HG03565 (cell line): ENCODE data around the gene EHMT1.

Source experiments
- ATAC-seq: cut with Tn5 transposase; IDR thresholded peaks from one replicate; pipeline ENCODE4 v1.9.1; 2021; ENCODE audit warnings: mild to moderate bottlenecking, moderate library complexity; ENCODE audit not compliant: unreplicated experiment

EHMT1 gene

DNA sequence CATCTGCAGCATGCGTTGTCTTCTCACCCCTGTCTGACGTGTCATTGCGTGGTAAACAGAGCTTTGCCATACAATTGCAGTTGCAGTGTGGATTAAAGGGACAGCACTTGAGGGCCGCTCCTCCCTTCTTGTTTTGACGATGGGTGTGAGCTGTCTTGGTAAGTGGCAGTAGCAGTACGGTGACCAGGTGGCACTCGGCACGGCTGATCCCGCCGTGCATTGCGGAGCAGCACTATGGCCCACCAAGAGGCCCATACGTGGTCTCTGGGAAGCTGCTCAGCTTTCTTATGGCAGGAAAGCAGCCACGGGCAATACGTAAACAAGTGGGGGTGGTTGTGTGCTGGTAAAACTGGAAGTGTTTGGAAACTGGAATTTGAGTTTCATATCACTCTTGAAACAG, 25.1 kb downstream of the EHMT1 start:
- no peak for ATAC-seq

- no peak for ATAC-seq
These were observed 26.4 kb downstream of the EHMT1 start for GRCh38 chr9:137645211-137645610.

GRCh38 chr9:137646341-137646740, 27.5 kb downstream of the EHMT1 start:
- no peak for ATAC-seq

DNA sequence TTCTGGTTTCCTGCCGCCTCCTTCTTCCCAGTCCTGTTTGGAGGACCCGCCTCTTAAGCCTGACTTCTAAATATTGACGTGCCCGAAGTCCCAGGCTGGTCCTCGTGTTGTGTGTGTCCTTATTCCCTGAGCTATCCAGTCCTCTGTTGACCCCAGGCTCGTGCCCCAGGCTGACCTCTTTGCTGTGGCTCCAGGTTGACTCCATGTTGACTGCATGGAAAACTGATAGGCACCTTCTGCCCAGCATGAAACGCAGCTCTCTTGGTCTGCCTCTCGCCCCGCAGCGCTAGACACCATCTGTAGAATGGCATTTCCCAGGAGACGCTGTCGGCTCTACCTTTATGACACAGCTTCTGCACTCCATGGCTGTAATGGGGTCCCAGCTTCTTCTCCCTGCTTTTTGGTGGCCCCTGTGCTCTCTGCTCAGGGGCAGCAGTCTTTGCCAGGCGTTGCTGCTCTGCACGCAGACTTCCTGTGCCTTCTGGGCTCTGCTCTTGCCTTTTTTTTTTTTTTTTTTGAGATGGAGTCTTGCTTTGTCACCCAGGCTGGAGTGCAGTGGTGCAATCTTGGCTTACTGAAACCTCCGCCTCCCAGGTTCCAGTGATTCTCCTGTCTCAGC, 28.4 kb downstream of the EHMT1 start:
- ATAC-seq, result no peak

DNA sequence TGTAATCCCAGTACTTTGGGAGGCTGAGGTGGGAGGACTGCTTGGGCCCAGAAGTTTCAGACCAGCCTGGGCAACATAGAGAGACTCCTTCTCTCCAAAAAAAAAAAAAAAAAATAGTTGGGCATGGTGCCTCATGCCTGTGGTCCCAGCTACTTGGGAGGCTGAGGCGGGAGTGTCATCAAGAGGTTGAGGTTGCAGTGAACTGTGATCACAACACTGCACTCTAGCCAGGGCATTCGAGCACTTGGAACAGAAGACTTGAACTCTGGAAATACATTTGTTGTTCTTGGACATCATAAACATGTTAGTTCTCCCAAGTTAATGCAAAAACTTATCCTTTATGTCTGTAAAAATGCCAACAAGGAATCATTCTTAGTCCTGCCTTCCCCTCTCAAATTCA, 29.6 kb downstream of the EHMT1 start:
- ATAC-seq, result no peak

- no peak for ATAC-seq
These were observed 30.7 kb downstream of the EHMT1 start for GRCh38 chr9:137649553-137649952.

GRCh38 chr9:137650259-137650658, 31.5 kb downstream of the EHMT1 start:
- ATAC-seq, result no peak

DNA sequence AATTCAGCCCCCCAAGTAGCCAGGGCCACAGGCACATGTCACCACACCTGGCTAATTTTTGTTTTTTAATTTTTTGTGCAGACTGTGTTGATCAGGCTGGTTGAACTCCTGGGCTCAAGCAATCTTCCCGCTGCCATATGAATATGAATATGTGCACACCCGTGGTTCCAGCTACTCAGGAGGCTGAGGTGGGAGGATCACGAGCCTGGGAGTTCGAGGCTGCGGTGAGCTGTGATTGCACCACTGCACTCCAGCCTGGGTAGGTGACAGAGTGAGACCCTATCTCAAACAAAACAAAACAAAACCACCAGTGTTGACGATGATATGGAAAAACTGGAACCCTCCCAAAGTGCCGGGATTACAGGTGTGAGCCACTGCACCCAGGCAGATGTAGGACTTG, 32.0 kb downstream of the EHMT1 start:
- no peak for ATAC-seq

GRCh38 chr9:137656416-137656815, 37.6 kb downstream of the EHMT1 start:
- no peak for ATAC-seq

DNA sequence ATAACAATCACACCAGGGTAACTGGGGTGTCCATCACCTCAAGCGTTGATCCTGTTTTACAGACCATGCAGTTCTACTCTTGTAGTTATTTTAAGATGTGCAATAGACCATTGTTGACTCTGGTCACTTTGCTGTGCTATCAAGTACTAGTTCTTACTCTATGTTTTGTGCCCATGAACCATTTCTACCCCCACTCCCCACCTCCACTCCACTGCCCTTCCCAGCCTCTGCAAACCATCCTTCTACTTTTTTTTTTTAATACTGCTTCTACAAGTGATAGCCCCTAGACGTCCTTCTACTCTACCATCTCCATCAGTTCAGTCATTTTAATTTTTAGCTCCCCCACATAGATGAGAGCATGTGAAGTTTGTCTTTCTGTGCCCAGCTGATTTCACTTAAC, 38.8 kb downstream of the EHMT1 start:
- no peak for ATAC-seq

- ATAC-seq, result no peak
These were observed 40.0 kb downstream of the EHMT1 start for GRCh38 chr9:137658781-137659180.

DNA sequence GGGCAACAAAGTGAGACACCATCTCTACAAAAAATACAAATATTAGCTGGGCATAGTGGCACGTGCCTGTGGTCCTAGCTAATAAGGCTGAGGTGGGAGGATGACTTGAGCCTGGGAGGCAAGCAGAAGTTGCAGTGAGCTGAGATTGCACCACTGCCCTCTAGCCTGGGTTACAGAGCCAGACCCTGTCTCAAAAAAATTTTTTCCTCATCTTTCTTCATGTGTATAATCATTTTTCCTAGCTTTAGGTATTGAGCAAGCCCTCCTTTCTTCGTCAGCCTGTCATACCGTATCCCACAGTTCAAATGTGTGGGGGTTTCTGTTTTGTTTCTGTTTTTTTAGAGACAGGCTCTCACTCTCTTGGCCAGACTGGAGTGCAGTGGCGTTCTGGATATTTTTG, 41.3 kb downstream of the EHMT1 start:
- ATAC-seq, result no peak

- ATAC-seq, result no peak
These were observed 44.8 kb downstream of the EHMT1 start for GRCh38 chr9:137663584-137663983.

DNA sequence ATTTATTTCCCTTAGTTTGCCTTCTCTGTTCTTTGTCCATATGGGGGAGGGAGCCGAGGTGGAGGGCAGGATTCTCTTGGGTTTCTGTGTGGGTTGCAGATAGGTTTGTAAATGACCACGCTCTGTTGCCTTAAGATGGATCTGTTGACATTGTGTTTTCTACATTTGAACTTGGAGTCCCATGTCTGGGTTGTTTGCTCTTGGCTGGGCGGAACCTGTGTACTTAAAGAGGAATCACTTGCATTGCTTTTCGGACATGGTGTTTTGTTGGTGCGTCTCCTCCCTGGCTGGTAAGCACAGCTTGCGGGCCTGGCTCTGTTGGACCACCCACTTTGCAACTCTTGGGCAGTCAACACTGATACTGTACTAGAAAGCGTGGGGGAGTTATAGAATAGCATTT, 45.9 kb downstream of the EHMT1 start:
- no peak for ATAC-seq

GRCh38 chr9:137665226-137665625, 46.4 kb downstream of the EHMT1 start:
- ATAC-seq, result no peak

GRCh38 chr9:137665697-137666512, 47.1 kb downstream of the EHMT1 start:
- no peak for ATAC-seq

DNA sequence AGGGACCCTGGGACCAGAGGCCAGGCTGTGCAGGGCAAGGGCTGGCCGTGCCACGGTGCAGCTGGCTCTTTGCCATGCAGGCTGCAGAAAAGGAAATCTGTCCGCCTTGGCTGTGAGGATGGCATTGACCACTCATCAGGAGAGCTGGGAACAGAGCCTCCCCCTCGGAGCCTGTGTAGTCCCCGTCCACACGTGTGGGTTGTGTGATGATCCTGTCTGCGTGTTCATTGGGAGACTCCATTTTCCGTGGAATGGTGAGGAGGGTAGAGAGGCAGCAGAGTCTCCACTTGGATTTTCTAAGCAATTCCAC, 47.7 kb downstream of the EHMT1 start:
- ATAC-seq, result no peak

DNA sequence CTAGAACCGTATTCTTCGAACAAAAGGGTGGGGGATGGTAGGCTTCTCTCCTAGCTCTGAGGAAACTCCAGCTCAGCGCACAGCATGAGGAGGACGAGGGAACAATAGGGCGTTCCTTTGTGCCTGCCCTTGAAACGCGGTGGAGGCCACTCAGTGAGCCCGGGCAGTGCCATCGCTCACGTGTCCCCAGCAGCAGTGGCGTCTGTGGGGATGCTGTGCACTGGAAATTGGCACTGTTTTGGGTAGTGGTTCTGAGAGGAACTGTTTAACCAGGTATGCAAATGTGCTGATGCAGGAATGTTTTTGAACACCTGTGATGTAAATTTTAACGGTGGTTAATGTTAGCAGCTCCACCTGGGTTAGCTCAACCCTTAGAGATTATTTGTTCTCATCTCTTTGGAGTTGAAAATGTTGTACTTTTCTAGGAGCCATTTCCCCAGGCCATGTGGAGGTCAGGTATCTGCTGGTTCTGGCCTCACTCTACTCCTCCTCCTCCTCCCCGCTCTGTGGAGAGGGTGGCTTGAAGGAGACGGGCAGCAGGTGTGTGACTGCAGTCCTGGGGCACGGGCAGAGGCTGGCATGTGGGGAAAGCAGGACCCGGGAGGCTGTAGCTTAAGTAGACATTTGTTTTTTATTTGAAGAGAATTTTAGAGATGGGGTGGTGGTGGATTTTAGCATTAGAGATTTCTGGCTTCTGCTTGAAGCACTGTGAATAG, 48.3 kb downstream of the EHMT1 start:
- ATAC-seq, result no peak

- ATAC-seq, result no peak
These were observed 49.4 kb downstream of the EHMT1 start for GRCh38 chr9:137668203-137668602.

DNA sequence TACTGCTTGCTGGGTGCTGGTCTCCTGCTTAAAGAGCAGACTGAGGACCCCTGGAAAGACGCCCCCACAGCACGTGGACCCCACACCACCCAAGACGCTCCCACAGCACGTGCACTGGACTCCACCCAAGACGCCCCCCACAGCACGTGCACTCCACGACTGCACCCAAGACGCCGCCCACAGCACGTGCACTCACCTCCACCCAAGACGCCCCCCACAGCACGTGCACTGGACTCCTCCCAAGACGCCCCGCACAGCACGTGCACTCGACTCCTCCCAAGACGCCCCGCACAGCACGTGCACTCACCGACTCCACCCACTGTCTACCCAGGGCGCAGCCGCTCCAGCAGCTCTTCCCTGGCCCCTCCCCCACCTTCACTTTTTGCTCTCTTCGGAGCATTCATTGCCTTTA, 50.5 kb downstream of the EHMT1 start:
- ATAC-seq, result no peak

GRCh38 chr9:137670391-137671195, 51.8 kb downstream of the EHMT1 start:
- no peak for ATAC-seq
